ENCODE results near the gene C1QTNF5. TPM values are rescaled to one million over a fixed set of nuclear protein-coding genes. Genes with fewer than 3 reads are reported as not detected.

C1QTNF5 gene
- total and polyA plus RNA-seq, 5 donors from 2014 or later, result not detected

DNA sequence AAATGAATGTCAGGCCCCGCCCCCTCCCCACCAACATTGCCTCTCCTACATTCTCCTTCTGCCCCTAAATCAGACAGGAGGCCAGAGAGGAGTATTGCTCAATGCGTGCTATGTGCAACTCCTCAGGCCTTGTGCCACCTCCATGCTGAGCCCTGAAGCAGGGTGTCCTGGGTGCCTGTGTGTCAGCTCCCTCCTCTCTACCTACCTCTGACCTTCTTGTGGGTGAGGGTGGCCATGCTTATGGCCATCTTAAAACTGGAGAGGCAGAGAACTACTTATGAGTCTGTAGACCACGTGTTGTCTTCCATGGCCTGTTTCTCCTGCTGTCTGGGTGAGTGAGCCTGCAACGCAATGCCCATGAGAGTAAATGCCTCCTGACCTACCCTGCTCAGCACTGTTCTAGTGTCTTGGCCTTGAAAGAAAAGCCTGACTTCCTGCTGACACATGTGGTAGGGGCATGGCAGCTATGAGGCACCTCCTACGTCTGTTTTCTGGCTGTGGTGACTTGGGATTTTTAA lies 34.3 kb downstream of the C1QTNF5 start:
- no peak overlapping the region for H3K4me3 ChIP-seq (ENCODE audit: low read depth, low read length)
- H3K27ac ChIP-seq (ENCODE audit: insufficient read depth, low read length, poor library complexity, severe bottlenecking), result peak overlapping the region; percentile 42
- H3K4me1 Mint-ChIP-seq, result peaks cover 8 to 30% (median 22%) of the 10 kb centered on the region in 4 donors
- no peaks in the 10 kb centered on the region for H3K9me3 Mint-ChIP-seq
- no peaks in the 10 kb centered on the region for H3K27me3 Mint-ChIP-seq
- no peaks in the 10 kb centered on the region for H3K9me3 ChIP-seq (ENCODE audit: control insufficient read depth in 2 of 2, low read length in 2 of 2)
- DNase-seq (peak in 2 of 3 donors; percentile 49 to 50), ATAC-seq (ENCODE audit: low read depth in 2 of 2) (peak; percentile 77 to 81)
- H3K27ac Mint-ChIP-seq, result peak overlapping the region; percentile 84 to 98 (median 92)
- H3K27me3 ChIP-seq (ENCODE audit: control insufficient read depth, insufficient read depth, low read length), result no peaks in the 10 kb centered on the region
- H3K4me1 ChIP-seq (ENCODE audit: control insufficient read depth, insufficient read depth, low read length, poor library complexity, severe bottlenecking), result peaks cover 19% of the 10 kb centered on the region
- peak overlapping the region in 3 of 4 donors; percentile 16 to 78 (median 22) for H3K4me3 Mint-ChIP-seq
- peaks cover 26% of the 10 kb centered on the region for H3K36me3 Mint-ChIP-seq
- H3K36me3 ChIP-seq (ENCODE audit: control insufficient read depth, insufficient read depth, low read length), result peaks cover 34% of the 10 kb centered on the region

DNA sequence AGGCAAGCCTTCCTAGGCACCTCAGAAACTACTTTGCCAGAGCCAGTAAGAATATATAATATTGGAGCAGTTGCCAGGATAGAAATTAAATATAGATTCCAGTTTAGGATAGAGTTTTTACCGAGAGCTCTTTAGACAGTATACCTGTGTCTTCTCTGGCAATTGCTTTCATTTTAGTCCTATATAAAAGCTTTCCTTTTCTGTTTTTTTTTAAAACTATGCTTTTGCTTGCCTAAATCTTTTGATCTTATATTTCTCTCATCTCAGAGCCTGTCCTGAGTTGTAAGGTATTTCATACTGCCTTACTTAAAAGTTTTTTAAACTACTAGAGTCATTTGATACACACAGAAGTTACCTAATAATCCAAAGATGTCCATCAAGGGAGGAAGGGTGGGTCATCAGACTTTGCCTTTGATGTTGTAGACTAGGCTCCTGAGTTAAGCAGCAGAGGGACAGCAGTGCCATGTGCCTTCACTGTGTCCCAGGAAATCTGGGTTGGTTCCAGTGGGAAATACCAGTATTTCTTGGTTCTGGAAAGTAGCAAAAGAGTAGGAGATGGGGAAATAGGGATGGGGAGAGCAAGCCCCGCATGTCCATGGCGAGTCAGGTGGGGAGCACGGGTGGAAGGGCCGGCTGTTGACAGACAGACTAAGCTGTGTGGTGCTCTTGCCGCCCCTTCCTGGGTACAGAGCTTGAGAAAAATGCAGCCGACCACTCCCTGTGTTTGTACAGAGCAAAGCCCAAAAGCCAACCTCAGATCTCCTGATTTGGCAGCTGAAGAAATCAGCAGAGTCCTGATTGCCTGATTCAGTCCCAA lies 34.9 kb downstream of the C1QTNF5 start:
- peaks cover 8 to 30% (median 22%) of the 10 kb centered on the region in 4 donors for H3K4me1 Mint-ChIP-seq
- H3K4me3 Mint-ChIP-seq, result peak overlapping the region in 2 of 4 donors; percentile 51 to 78
- H3K9me3 Mint-ChIP-seq, result no peaks in the 10 kb centered on the region
- H3K36me3 ChIP-seq (ENCODE audit: control insufficient read depth, insufficient read depth, low read length), result peaks cover 41% of the 10 kb centered on the region
- peak overlapping the region; percentile 92 to 98 (median 95) for H3K27ac Mint-ChIP-seq
- no peaks in the 10 kb centered on the region for H3K9me3 ChIP-seq (ENCODE audit: control insufficient read depth in 2 of 2, low read length in 2 of 2)
- H3K4me3 ChIP-seq (ENCODE audit: low read depth, low read length), result no peak overlapping the region
- H3K4me1 ChIP-seq (ENCODE audit: control insufficient read depth, insufficient read depth, low read length, poor library complexity, severe bottlenecking), result peaks cover 19% of the 10 kb centered on the region
- DNase-seq (peak in 1 of 3 donors; percentile 16), ATAC-seq (ENCODE audit: low read depth in 2 of 2) (peak in 1 of 2 donors; percentile 13)
- no peaks in the 10 kb centered on the region for H3K27me3 Mint-ChIP-seq
- no peaks in the 10 kb centered on the region for H3K27me3 ChIP-seq (ENCODE audit: control insufficient read depth, insufficient read depth, low read length)
- H3K36me3 Mint-ChIP-seq, result peaks cover 32% of the 10 kb centered on the region
- H3K27ac ChIP-seq (ENCODE audit: insufficient read depth, low read length, poor library complexity, severe bottlenecking), result peak overlapping the region; percentile 42

DNA sequence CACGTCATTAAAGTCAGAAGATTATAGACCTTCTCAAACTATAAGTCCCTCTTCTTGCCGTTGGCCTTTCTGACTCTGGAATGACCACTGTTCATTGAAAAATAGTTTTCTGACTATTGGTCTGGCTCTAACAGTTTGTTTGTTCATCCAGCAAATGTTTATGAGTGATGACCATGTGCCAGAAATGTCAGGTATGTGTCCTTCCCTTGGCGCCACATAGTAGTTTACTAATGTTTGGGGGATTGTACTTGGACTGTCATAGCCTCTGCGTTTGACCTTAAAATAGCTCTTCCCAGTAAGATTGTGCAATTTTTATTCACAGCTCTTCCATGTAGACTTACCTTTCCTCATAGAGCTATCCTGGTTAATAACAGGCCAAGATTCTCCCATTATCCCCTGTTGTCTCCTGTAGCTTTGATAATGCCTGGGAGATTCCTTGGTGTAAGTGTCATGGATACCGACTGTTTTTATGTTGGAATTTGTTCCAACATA lies 37.4 kb downstream of the C1QTNF5 start:
- Mint-ChIP-seq H3K27me3 (no peaks in the 10 kb centered on the region), H3K36me3 (peaks cover 50% of the 10 kb centered on the region), H3K27ac (peak overlapping the region in 1 of 3 donors; percentile 65), H3K4me3 (no peak overlapping the region), H3K9me3 (no peaks in the 10 kb centered on the region), H3K4me1 (peaks cover 8 to 30% (median 23%) of the 10 kb centered on the region in 4 donors)
- DNase-seq (no peak), ATAC-seq (ENCODE audit: low read depth in 2 of 2) (no peak)
- peaks cover 19% of the 10 kb centered on the region for H3K4me1 ChIP-seq (ENCODE audit: control insufficient read depth, insufficient read depth, low read length, poor library complexity, severe bottlenecking)
- no peak overlapping the region for H3K27ac ChIP-seq (ENCODE audit: insufficient read depth, low read length, poor library complexity, severe bottlenecking)
- H3K27me3 ChIP-seq (ENCODE audit: control insufficient read depth, insufficient read depth, low read length), result no peaks in the 10 kb centered on the region
- peaks cover 66% of the 10 kb centered on the region for H3K36me3 ChIP-seq (ENCODE audit: control insufficient read depth, insufficient read depth, low read length)
- no peak overlapping the region for H3K4me3 ChIP-seq (ENCODE audit: low read depth, low read length)
- no peaks in the 10 kb centered on the region for H3K9me3 ChIP-seq (ENCODE audit: control insufficient read depth in 2 of 2, low read length in 2 of 2)

GRCh38 chr11:119300198-119300964 lies 40.3 kb downstream of the C1QTNF5 start:
- Histone ChIP-seq H3K4me1 (ENCODE audit: control insufficient read depth, insufficient read depth, low read length, poor library complexity, severe bottlenecking) (peaks cover 4% of the 10 kb centered on the region), H3K9me3 (ENCODE audit: control insufficient read depth in 2 of 2, low read length in 2 of 2) (no peaks in the 10 kb centered on the region), H3K36me3 (ENCODE audit: control insufficient read depth, insufficient read depth, low read length) (peaks cover 83% of the 10 kb centered on the region), H3K27ac (ENCODE audit: insufficient read depth, low read length, poor library complexity, severe bottlenecking) (no peak overlapping the region), H3K27me3 (ENCODE audit: control insufficient read depth, insufficient read depth, low read length) (no peaks in the 10 kb centered on the region), H3K4me3 (ENCODE audit: low read depth, low read length) (no peak overlapping the region)
- no peak for DNase-seq
- Mint-ChIP-seq H3K9me3 (no peaks in the 10 kb centered on the region), H3K27ac (peak overlapping the region in 1 of 3 donors; percentile 21), H3K4me3 (no peak overlapping the region), H3K36me3 (peaks cover 63% of the 10 kb centered on the region), H3K4me1 (peaks cover 3 to 13% (median 8%) of the 10 kb centered on the region in 4 donors), H3K27me3 (no peaks in the 10 kb centered on the region)
- no peak for ATAC-seq (ENCODE audit: low read depth in 2 of 2)

DNA sequence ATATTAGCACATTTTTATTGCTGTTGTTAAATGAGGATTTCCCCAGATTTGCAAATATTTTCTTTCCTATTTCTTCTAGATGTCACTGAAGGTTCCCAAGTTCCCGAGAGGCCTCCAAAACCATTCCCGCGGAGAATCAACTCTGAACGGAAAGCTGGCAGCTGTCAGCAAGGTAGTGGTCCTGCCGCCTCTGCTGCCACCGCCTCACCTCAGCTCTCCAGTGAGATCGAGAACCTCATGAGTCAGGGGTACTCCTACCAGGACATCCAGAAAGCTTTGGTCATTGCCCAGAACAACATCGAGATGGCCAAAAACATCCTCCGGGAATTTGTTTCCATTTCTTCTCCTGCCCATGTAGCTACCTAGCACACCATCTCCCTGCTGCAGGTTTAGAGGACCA lies 41.3 kb downstream of the C1QTNF5 start:
- no peaks in the 10 kb centered on the region for H3K27me3 ChIP-seq (ENCODE audit: control insufficient read depth, insufficient read depth, low read length)
- Mint-ChIP-seq H3K27ac (no peak overlapping the region), H3K9me3 (no peaks in the 10 kb centered on the region)

GRCh38 chr11:119298726-119299125 lies 42.0 kb downstream of the C1QTNF5 start:
- H3K4me1 Mint-ChIP-seq, result peaks cover 0 to 9% (median 0%) of the 10 kb centered on the region in 4 donors
- H3K36me3 ChIP-seq (ENCODE audit: control insufficient read depth, insufficient read depth, low read length), result peaks cover 78% of the 10 kb centered on the region
- ATAC-seq (ENCODE audit: low read depth in 2 of 2) (no peak), DNase-seq (no peak)
- H3K9me3 ChIP-seq (ENCODE audit: control insufficient read depth in 2 of 2, low read length in 2 of 2), result no peaks in the 10 kb centered on the region
- H3K4me3 Mint-ChIP-seq, result no peak overlapping the region
- H3K36me3 Mint-ChIP-seq, result peaks cover 57% of the 10 kb centered on the region
- H3K4me1 ChIP-seq (ENCODE audit: control insufficient read depth, insufficient read depth, low read length, poor library complexity, severe bottlenecking), result no peaks in the 10 kb centered on the region
- no peaks in the 10 kb centered on the region for H3K27me3 ChIP-seq (ENCODE audit: control insufficient read depth, insufficient read depth, low read length)
- no peak overlapping the region for H3K27ac ChIP-seq (ENCODE audit: insufficient read depth, low read length, poor library complexity, severe bottlenecking)
- H3K27me3 Mint-ChIP-seq, result no peaks in the 10 kb centered on the region
- H3K27ac Mint-ChIP-seq, result no peak overlapping the region
- H3K9me3 Mint-ChIP-seq, result no peaks in the 10 kb centered on the region
- no peak overlapping the region for H3K4me3 ChIP-seq (ENCODE audit: low read depth, low read length)

More for the DNA sequence above, 41.3 kb downstream of the C1QTNF5 start:
- Histone ChIP-seq H3K4me3 (ENCODE audit: low read depth, low read length) (no peak overlapping the region), H3K9me3 (ENCODE audit: control insufficient read depth in 2 of 2, low read length in 2 of 2) (no peaks in the 10 kb centered on the region), H3K27ac (ENCODE audit: insufficient read depth, low read length, poor library complexity, severe bottlenecking) (no peak overlapping the region), H3K4me1 (ENCODE audit: control insufficient read depth, insufficient read depth, low read length, poor library complexity, severe bottlenecking) (no peaks in the 10 kb centered on the region), H3K36me3 (ENCODE audit: control insufficient read depth, insufficient read depth, low read length) (peaks cover 82% of the 10 kb centered on the region)
- DNase-seq (no peak), ATAC-seq (ENCODE audit: low read depth in 2 of 2) (no peak)
- peaks cover 0 to 10% (median 1%) of the 10 kb centered on the region in 4 donors for H3K4me1 Mint-ChIP-seq
- H3K4me3 Mint-ChIP-seq, result no peak overlapping the region
- H3K36me3 Mint-ChIP-seq, result peaks cover 60% of the 10 kb centered on the region
- H3K27me3 Mint-ChIP-seq, result no peaks in the 10 kb centered on the region

- Histone ChIP-seq H3K9me3 (ENCODE audit: control insufficient read depth in 2 of 2, low read length in 2 of 2) (no peaks in the 10 kb centered on the region), H3K4me3 (ENCODE audit: low read depth, low read length) (no peak overlapping the region), H3K36me3 (ENCODE audit: control insufficient read depth, insufficient read depth, low read length) (peaks cover 76% of the 10 kb centered on the region), H3K27me3 (ENCODE audit: control insufficient read depth, insufficient read depth, low read length) (no peaks in the 10 kb centered on the region), H3K27ac (ENCODE audit: insufficient read depth, low read length, poor library complexity, severe bottlenecking) (no peak overlapping the region), H3K4me1 (ENCODE audit: control insufficient read depth, insufficient read depth, low read length, poor library complexity, severe bottlenecking) (no peaks in the 10 kb centered on the region)
- DNase-seq (no peak), ATAC-seq (ENCODE audit: low read depth in 2 of 2) (no peak)
- no peak overlapping the region for H3K4me3 Mint-ChIP-seq
- H3K4me1 Mint-ChIP-seq, result peaks cover 0 to 7% (median 0%) of the 10 kb centered on the region in 4 donors
- no peaks in the 10 kb centered on the region for H3K27me3 Mint-ChIP-seq
- peaks cover 50% of the 10 kb centered on the region for H3K36me3 Mint-ChIP-seq
- no peak overlapping the region for H3K27ac Mint-ChIP-seq
- no peaks in the 10 kb centered on the region for H3K9me3 Mint-ChIP-seq
Measured at GRCh38 chr11:119297938-119298337, 42.7 kb downstream of the C1QTNF5 start.
